Hepatocyte (in vitro differentiated cells): Measurements from ENCODE around the gene CC2D2B.

Source experiments
- EZH2 ChIP-seq: fragments of 200-600 bp; sonication (generic); IDR thresholded peaks from 2 replicates; pipeline ENCODE4 v1.6.1; 2016; ENCODE audit warnings: antibody characterized with exemption, mild to moderate bottlenecking, borderline replicate concordance
- TF ChIP-seq, protein P1 (sequence below): fragments of 200-600 bp; sonication (generic); IDR thresholded peaks from 2 replicates; pipeline ENCODE4 v1.5.1; 2016; ENCODE audit warnings: antibody characterized with exemption, mild to moderate bottlenecking; ENCODE audit not compliant: poor library complexity

DNA sequence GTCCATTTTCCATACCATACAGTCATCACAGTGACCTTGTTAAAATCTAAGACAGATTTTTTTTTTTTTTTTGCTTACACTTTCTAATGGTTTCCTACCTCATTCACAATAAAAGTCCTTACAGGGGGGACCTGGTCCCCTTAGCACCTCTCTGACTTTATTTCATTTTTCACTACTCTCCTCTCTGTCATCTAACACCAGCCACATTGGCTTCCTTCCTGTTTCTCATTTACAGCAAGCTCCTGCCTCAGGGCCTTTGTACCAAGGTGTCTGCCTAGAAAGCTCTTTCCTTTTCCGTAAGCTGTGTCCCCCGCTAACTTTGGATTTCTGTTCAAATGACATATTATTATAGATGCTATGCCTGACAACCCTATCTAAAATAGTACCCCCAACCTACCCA lies 27.7 kb downstream of the CC2D2B start:
- TF ChIP-seq EZH2 = no peak
- TF ChIP-seq, protein P1, sequence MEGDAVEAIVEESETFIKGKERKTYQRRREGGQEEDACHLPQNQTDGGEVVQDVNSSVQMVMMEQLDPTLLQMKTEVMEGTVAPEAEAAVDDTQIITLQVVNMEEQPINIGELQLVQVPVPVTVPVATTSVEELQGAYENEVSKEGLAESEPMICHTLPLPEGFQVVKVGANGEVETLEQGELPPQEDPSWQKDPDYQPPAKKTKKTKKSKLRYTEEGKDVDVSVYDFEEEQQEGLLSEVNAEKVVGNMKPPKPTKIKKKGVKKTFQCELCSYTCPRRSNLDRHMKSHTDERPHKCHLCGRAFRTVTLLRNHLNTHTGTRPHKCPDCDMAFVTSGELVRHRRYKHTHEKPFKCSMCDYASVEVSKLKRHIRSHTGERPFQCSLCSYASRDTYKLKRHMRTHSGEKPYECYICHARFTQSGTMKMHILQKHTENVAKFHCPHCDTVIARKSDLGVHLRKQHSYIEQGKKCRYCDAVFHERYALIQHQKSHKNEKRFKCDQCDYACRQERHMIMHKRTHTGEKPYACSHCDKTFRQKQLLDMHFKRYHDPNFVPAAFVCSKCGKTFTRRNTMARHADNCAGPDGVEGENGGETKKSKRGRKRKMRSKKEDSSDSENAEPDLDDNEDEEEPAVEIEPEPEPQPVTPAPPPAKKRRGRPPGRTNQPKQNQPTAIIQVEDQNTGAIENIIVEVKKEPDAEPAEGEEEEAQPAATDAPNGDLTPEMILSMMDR = no peak
